ENCODE data around the gene ST3GAL3. TPM values are rescaled to one million over a fixed set of nuclear protein-coding genes. Genes with fewer than 3 reads are reported as not detected.

The ST3GAL3 gene
- total and polyA plus RNA-seq, 8 donors = 1.6 to 68.3 (median 6.7) TPM

DNA sequence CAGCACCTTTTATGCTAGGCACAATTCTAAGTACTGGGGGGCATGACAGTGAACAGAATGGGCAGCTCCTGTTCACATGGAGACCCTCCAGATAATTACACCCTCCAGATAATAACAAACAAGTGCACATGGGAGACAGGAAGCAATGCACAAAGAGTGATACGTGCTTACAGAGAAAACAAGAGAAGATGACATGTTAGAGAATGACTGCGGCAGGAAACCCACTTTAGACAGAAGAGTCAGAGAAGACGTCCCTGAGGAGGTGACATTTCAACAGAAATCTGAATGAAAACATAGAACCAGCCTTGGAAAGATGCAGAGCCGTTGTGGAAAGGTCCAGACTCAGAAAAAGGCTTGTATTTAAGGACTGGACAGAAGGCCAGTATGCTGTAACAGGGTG is 171.5 kb downstream of the ST3GAL3 start:
- no peaks in the 10 kb centered on the region for H3K4me1 ChIP-seq
- H3K27ac ChIP-seq = no peak overlapping the region
- WGBS, 5 donors = 75 to 95% (median 87%) methylated on average over 4 of the region's 4 CpGs
- intact Hi-C loops (cut with DNase I; ENCODE audit: low total_unique reads) = no loop called here
- H3K9me3 ChIP-seq = no peaks in the 10 kb centered on the region
- no peak for DNase-seq
- no peak for TF ChIP-seq POLR2AphosphoS5 (IDR thresholded peaks at IDR 0.05)
- TF ChIP-seq EP300 (IDR thresholded peaks at IDR 0.05) = no peak
- no peak for TF ChIP-seq CTCF (IDR thresholded peaks at IDR 0.05)
- TF ChIP-seq POLR2A (IDR thresholded peaks at IDR 0.05) = no peak
- H3K36me3 ChIP-seq = peaks cover 0 to 20% (median 4%) of the 10 kb centered on the region in 4 donors
- no peaks in the 10 kb centered on the region for H3K27me3 ChIP-seq
- H3K4me3 ChIP-seq = no peak overlapping the region

DNA sequence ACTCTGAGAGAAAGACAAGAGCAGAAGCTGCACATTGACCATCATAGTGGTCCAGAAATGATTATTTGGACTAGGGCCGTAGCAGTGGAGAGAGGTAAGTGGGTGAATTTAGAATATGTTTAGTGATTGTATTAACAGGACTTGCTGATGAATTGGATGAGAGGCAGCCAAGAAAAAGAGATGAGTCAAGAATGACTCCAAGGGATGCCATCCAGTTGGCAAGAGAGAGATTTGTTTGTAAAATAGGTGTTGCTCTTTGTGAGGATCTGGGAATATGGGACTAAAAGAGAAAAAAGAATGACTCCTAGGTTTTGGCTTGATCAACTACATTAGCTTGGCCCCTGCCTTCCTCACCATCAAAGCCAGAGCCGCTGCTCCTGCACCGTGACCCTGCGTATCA is 172.1 kb downstream of the ST3GAL3 start:
- 91 to 100% (median 92%) methylated on average over 4 of the region's 4 CpGs for WGBS, 5 donors
- H3K36me3 ChIP-seq = peaks cover 0 to 20% (median 4%) of the 10 kb centered on the region in 4 donors
- no peak overlapping the region for H3K27ac ChIP-seq
- no peaks in the 10 kb centered on the region for H3K4me1 ChIP-seq
- TF ChIP-seq CTCF (IDR thresholded peaks at IDR 0.05) (no peak), EP300 (IDR thresholded peaks at IDR 0.05) (no peak), POLR2AphosphoS5 (IDR thresholded peaks at IDR 0.05) (no peak), POLR2A (IDR thresholded peaks at IDR 0.05) (no peak)
- no peak for DNase-seq
- no peaks in the 10 kb centered on the region for H3K9me3 ChIP-seq
- intact Hi-C loops (cut with DNase I; ENCODE audit: low total_unique reads) = no loop called here
- no peak overlapping the region for H3K4me3 ChIP-seq
- H3K27me3 ChIP-seq = no peaks in the 10 kb centered on the region

DNA sequence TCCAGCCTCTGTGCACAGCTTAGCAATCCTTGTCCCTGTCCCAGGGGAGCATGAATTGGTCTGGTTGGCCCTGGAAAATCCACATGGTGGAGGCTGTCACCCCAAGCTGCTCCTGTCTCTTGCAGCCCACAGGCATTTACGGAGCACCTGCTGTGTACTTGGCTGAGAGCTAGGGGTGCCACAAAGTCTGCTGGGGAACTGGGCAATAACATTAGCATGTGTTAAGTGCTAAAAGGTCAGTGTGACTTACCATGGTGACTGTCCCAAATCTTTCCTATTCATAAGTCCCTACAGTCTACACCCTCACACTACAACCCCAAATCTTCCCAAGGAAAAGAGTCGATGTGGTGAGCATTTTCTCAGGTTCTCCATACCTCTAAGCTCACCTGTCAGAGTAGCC is 172.7 kb downstream of the ST3GAL3 start:
- intact Hi-C loops (cut with DNase I; ENCODE audit: low total_unique reads) = no loop called here
- Histone ChIP-seq H3K36me3 (peaks cover 0 to 20% (median 4%) of the 10 kb centered on the region in 4 donors), H3K27me3 (no peaks in the 10 kb centered on the region), H3K27ac (peak overlapping the region in 1 of 5 donors; percentile 25), H3K9me3 (no peaks in the 10 kb centered on the region), H3K4me3 (no peak overlapping the region), H3K4me1 (no peaks in the 10 kb centered on the region)
- no peak for DNase-seq
- 93 to 98% (median 94%) methylated on average over 2 of the region's 2 CpGs for WGBS, 5 donors
- TF ChIP-seq POLR2AphosphoS5 (IDR thresholded peaks at IDR 0.05) (no peak), EP300 (IDR thresholded peaks at IDR 0.05) (no peak)

DNA sequence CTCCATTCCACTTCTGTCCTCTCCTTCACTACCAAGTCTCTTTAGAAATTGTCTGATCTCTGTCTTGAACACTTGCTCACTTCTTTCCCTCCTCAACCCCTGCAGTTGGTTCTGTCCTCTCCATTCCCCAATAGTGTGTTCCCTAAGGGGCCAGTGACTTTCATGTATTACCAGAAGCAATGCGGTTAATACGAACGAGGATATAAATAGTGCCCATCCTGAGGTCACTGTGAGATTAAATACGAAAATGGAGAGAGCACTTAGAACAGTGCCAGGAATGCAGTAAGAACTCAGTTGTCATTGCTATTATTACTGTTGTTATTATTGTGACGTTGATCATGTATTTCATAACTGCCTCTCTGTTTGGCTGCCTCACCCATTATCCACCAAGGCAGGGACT is 173.3 kb downstream of the ST3GAL3 start:
- Histone ChIP-seq H3K27me3 (no peaks in the 10 kb centered on the region), H3K9me3 (no peaks in the 10 kb centered on the region), H3K4me3 (no peak overlapping the region), H3K36me3 (peaks cover 0 to 20% (median 4%) of the 10 kb centered on the region in 4 donors), H3K27ac (peak overlapping the region in 1 of 5 donors; percentile 25), H3K4me1 (no peaks in the 10 kb centered on the region)
- DNase-seq = no peak
- intact Hi-C loops (cut with DNase I; ENCODE audit: low total_unique reads) = no loop called here
- TF ChIP-seq EP300 (IDR thresholded peaks at IDR 0.05) (peak; percentile 55), POLR2A (IDR thresholded peaks at IDR 0.05) (no peak)
- 80 to 95% (median 86%) methylated on average over 5 of the region's 5 CpGs for WGBS, 5 donors

DNA sequence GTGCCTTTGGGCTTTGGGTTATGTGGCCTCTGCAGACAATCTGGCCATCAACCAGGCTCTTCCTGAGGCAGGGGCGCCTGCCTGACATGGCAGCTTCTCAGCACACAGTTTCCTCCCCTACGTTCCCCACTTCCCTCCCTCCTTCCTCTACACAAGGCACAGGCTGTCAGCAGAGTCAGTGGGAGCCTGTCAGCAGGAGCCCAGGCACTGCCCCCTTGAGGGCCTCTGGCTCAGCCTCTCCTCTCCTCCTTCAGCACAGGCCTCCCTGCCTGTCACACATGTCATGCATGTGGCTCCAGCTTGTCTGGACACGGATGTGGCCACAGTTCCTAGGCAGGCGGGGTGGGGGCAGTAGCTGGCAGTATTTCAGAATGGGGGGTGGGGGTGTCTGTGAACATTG is 174.1 kb downstream of the ST3GAL3 start:
- Histone ChIP-seq H3K27me3 (no peaks in the 10 kb centered on the region), H3K36me3 (peaks cover 0 to 20% (median 4%) of the 10 kb centered on the region in 4 donors), H3K4me3 (no peak overlapping the region), H3K4me1 (no peaks in the 10 kb centered on the region), H3K27ac (no peak overlapping the region), H3K9me3 (no peaks in the 10 kb centered on the region)
- no peak for TF ChIP-seq POLR2AphosphoS5 (IDR thresholded peaks at IDR 0.05)
- TF ChIP-seq POLR2A (IDR thresholded peaks at IDR 0.05) = no peak
- no peak for TF ChIP-seq EP300 (IDR thresholded peaks at IDR 0.05)
- TF ChIP-seq CTCF (IDR thresholded peaks at IDR 0.05) = no peak
- intact Hi-C loops (cut with DNase I; ENCODE audit: low total_unique reads) = no loop called here
- WGBS, 5 donors = 66 to 85% (median 80%) methylated on average over 4 of the region's 4 CpGs
- DNase-seq = peak in 1 of 2 donors; percentile 57
